COR-L47 (cell line): ENCODE data around the gene ANKRD9.
A peak's percentile ranks its signal among the peaks of the same experiment; 100 is the strongest.

ENCODE experiments used
- DNase-seq: peaks from one replicate; lab custom pipeline; 2025; lab: John Stamatoyannopoulos, UW

ANKRD9 gene

DNA sequence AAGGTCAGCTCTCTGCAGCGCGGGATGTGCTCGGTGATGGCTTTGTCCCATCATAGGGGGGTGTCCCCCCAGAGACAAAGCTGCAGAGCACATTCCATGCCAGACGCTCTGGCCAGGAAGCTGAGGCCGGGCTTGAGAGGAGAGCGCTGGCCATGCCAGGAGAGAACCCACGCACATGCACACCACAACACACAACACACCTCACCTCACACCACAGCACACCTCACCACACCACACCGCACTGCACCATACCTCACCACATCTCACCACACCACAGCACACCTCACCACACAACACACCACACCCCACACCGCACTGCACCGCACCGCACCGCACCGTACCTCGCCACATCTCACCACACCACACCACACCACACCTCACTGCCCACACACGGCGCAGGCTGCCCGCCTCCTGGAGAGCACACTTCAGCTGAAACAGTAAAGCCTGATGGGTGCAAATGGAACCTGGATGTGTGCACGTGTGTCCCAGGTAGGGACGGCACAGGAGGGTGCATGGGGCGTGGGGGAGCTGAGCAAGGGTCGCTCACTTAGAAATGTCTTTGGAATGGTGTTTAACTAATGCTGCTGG is 10.8 kb downstream of the ANKRD9 start:
- no peak for DNase-seq

- no peak for DNase-seq
Observed at GRCh38 chr14:102497998-102498677, 11.4 kb downstream of the ANKRD9 start.

- DNase-seq = no peak
Observed at GRCh38 chr14:102496958-102497744, 12.4 kb downstream of the ANKRD9 start.

GRCh38 chr14:102496331-102496691 is 13.3 kb downstream of the ANKRD9 start:
- no peak for DNase-seq

DNA sequence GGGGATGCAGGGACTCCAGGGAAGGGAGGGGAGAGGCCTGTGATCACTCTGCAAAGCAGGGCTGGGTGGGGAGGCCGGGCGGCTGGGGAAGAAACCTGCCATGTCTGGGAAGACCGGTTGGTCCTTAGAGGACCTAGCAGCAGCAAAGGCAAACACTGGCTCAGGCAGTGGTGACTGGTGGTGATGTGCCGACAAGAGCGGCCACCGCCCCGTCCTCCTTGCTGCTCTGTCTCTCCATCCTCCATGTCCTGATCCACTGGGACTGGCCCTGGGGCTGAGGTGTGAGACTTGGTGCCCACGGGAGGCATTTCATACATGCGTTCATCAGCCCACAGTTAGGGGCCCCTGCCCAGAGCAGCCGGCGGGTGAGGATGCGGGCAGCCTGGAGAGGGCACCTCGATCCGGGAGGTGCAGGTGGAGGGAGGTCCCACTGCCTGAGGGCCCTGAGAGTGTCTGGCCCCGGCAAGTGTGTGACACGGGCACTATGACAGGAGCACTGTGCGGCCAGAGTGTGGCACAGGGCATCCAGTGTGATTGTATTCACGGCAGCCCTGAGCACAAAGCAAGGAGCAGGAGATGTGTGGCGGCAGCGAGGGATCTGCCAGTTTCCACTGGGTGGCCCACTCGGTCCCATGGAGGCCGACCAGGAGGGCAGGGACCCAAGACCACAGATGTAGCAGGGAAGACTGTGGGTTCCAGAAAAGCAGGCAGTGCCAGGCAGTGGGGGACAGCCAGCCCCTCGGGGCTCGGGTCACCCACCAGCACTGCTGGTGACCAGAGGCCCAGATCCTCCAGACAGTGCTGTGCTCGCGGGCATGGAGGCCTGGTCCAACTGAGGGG is 13.9 kb downstream of the ANKRD9 start:
- DNase-seq = no peak

DNA sequence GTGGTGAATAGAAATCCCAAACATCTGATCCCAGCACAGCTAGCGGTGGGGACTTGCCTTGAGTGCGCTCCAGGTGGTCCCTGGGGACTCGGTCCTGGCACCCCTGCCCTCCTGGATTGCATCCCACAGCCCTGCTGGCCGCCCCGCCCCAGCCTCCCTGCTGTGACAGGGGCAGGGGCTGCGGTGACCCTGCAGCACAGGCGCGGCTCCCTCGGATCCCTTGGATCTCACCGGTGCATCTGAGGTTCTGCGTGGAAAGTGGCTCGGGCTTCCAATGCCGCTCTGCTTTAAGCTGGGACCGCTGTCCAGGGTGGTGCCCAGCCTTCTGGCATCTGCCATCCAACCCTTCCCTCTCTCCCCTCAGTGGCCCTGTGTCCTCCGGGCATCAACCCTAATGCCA is 16.0 kb downstream of the ANKRD9 start:
- no peak for DNase-seq

- no peak for DNase-seq
Observed at GRCh38 chr14:102493096-102493495, 16.5 kb downstream of the ANKRD9 start.

GRCh38 chr14:102492531-102492910 is 17.1 kb downstream of the ANKRD9 start:
- DNase-seq = no peak

DNA sequence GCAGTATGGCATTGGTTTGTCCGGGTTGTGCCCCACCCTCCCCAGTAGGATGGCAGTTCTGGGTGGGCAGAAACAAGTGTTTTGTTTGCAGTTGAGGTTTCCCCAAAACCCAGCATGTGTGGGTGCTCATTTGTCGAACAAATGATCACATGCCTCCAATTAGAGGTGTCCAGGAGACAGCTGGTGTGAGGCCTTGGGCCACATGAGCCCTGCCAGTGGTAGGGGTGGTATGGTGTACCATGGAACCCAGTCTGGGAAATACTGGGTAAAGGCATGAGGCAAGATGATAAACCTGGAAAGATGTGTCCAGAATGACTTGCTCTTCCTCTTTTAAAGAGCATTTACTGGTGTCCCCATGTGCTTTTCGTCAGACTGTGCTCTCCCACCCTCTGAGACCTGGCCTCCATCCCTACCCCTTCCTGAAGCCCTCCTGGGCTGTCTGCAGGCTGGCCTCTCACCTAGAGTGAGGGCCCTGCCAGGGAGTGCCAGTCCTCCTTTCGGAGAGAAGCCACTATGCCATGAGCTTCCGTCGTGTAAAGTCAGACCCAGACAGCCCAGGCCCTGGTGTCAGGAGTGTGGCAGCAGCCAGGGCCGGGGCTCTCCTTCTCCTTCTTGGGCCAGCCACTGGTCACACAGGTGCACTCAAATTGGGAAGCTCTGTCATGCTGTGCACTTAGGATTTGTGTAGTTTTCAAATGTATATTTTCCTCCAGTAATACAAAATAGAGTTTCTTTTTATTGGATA is 17.6 kb downstream of the ANKRD9 start:
- DNase-seq = no peak

GRCh38 chr14:102491366-102491765 is 18.2 kb downstream of the ANKRD9 start:
- no peak for DNase-seq

GRCh38 chr14:102490456-102490855 is 19.1 kb downstream of the ANKRD9 start:
- no peak for DNase-seq

- no peak for DNase-seq
Observed at GRCh38 chr14:102487204-102487577, 22.4 kb downstream of the ANKRD9 start.

DNA sequence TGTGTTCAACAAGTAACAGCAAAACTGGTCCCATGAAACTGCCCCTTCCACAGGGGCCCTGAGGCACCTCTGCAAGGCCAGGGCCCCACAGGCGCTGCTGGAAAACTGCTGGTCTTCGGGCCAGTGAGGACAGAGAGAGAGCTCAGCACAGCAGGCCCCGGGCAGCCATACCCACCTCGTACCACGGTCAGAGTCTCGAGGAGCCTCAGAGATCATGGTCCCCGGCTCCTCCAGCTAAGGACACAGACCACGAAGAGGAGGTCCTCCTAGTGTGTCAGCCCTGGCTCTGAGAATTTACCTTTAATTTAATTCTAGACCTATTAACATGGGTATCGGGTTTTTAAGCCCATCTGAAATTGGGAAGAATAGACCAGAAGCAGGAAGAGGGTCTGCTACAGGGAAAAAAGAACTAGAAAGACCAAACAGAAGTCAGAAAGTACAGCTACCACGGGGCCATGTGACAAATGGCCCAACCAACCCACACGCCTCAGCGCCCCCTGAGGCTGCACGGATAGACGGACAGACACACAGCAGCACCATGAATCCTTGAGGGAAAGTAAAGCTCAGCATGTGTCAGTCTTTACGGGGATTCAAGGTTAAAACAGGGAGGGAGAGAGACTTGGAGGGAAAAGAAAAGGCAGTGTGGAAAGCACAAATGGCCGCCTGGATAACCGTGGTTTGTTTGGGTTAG is 22.9 kb downstream of the ANKRD9 start:
- no peak for DNase-seq

DNA sequence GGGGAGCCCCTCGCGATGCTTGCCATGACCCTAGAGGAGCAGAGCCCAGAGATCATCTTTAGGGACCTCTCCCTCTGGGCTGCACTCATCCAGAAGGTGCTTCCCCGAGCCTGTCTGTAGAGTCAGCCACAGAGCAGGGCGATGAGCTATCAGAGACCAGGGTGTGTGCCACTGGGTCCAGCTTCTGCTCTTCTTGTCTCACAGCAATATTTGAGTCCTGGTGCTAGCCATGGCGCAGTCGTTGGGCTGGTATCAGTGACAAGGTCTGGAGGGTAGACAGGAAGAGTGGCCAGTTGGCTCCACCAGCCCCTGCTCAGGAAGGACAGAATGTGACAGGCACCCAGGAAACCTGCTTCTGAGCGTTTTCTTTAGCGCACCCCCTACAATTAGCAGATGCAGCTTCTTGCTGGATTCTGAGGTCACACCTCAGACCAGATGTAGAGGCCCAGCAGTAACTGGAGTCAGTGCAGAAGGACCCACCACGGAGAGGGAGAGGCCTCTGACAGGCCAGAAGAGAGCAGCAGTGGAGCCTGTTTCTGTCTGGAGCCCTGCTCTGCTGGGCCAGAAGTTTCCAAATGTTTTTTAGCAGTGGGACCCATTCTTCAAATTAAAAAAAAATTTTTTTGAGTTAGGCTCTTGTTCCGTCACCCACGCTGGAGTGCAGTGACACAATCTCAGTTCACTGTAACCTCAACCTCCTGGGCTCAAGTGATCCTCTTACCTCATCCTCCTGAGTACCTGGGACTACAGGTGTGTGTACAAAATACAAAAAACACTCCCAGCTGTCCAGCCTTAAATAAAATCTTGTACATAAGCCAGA is 23.7 kb downstream of the ANKRD9 start:
- DNase-seq = no peak

DNA sequence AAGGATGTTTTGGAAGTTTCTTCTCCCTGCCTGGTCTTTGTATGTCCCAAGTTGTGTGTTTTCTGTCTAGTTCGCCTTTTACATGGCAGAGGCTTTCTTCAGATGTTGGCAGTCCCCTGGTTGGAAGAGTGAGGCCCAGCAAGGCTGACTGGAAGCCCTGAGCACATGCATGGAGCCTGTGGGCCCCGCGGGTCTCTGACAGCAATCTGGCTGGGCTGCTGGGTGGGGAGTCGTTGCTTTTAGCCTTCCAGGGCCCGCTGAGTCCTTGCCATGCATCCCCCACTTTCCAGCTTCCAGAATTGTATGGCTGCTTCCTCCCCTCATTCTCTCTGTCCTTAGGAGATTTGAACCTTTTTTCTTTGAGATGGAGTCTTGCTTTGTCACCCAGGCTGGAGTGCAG is 25.3 kb downstream of the ANKRD9 start:
- no peak for DNase-seq

DNA sequence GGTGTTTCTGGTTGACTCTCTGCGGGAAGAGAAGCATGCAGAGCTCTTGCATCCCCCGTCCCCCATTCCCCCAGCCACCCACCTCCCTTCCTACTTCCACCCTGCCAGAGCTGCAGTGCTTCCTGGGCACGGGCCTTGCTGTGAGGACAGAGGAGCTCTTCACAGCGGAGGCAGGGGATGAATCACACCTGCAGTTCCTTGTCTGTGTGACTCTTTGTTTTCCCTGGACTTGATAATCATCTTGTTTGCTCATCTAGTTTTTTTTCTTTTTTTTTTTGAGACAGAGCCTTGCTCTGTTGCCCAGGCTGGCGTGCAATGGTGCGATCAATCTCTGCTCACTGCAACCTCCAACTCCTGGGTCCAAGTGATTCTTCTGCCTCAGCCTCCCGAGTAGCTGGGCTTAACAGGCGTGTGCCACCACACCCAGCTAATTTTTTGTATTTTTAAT is 27.8 kb downstream of the ANKRD9 start:
- DNase-seq = no peak

DNA sequence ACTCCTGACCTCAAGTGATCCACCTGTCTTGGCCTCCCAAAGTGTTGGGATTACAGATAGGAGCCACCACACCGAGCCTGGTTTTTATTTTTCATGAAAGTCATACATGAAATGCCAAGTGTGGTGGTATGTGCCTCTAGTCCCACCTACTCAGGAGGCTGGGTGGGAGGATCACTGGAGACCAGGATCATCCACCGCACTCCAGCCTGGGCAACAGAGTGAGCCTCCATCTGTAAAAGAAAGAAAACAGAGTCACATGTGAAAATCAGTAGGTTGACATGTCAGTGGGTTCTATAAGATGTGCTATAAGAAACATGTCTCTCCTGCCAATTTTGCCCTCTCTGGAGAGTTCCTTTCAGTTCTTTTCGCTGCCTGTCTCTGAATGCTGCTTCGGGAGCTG is 28.2 kb downstream of the ANKRD9 start:
- DNase-seq = no peak

GRCh38 chr14:102479777-102480176 is 29.8 kb downstream of the ANKRD9 start:
- peak; percentile 63 for DNase-seq

DNA sequence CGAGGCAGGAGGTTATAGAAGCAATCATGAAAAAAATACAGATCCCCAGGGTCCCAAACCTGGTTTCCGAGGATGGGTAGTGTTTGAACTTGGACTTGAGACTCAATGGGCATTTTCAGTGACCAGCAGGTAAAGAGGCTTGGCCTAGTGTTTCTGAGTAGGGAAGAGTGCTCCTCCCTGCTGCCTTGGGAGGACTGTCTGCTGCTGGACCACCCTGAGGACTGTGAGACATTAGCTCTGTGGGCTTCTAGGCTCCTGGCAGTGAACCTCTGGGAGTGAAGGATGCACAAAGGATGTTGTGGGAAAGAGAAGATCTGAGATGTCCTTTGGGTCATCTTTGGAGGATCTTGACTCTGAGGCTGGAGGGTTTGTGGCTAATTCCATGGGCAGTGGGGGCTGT is 30.5 kb downstream of the ANKRD9 start:
- no peak for DNase-seq

GRCh38 chr14:102474934-102475333 is 34.6 kb downstream of the ANKRD9 start:
- DNase-seq = no peak
